ENCODE results near the gene MYLK4.

GRCh38 chr6:2797564-2798031 is 46.9 kb upstream of the MYLK4 start:
- TF ChIP-seq CTCF (IDR thresholded peaks at IDR 0.05 in 4 of 5, conservative IDR thresholded peaks at IDR 0.05 in 1 of 5) (no peak), POLR2A (IDR thresholded peaks at IDR 0.05) (no peak)

Measured in gastrocnemius medialis (tissue), 4 donors.